Thoracic aorta (tissue), 2 donors: ENCODE results near the gene FOXP1. TPM values are rescaled to one million over a fixed set of nuclear protein-coding genes. Genes with fewer than 3 reads are reported as not detected.
A peak's percentile ranks its signal among the peaks of the same experiment; 100 is the strongest.

Source experiments
- ATAC-seq: fragments of 150-250 bp; one replicate; pipeline ENCODE4 v1.8.0; 2017; ENCODE audit warnings: low read depth; ENCODE audit not compliant: insufficient number of reproducible peaks, low FRiP score
- DNase-seq: peaks from one replicate; pipeline ENCODE4 v3.0.0-alpha.2; 2020; ENCODE audit warnings: low spot score
- H3K27ac ChIP-seq, 2 donors: fragments of 200-600 bp; sonication (generic); 1 replicate in 1 of 2; 2 replicates in 1 of 2; pipeline ENCODE4 v1.5.1; 2016; ENCODE audit warnings: mild to moderate bottlenecking in 2 of 2, moderate library complexity in 2 of 2
- H3K27me3 ChIP-seq: fragments of 200-600 bp; sonication (generic); replicated peaks from 2 replicates; pipeline ENCODE4 v1.6.0; 2016; ENCODE audit warnings: mild to moderate bottlenecking; ENCODE audit not compliant: insufficient read depth
- H3K36me3 ChIP-seq: fragments of 200-600 bp; sonication (generic); one replicate; pipeline ENCODE4 v1.5.1; 2016
- H3K4me1 ChIP-seq, 2 donors: fragments of 200-600 bp; sonication (generic); 1 replicate in 1 of 2; 2 replicates in 1 of 2; pipeline versions ENCODE4 v1.5.1 to v1.6.0; 2016; ENCODE audit warnings: low read depth in 2 of 2, mild to moderate bottlenecking in 1 of 2; ENCODE audit not compliant: control insufficient read depth in 1 of 2
- H3K4me3 ChIP-seq: fragments of 200-600 bp; sonication (generic); 2 replicates; pipeline ENCODE4 v1.5.1; 2016; ENCODE audit warnings: mild to moderate bottlenecking
- H3K9me3 ChIP-seq: fragments of 200-600 bp; sonication (generic); 2 replicates; pipeline ENCODE4 v1.5.1; 2016
- CTCF ChIP-seq: fragments of 200-600 bp; sonication (generic); IDR thresholded peaks from one replicate; pipeline ENCODE4 v1.5.1; 2019; ENCODE audit warnings: antibody characterized with exemption
- total RNA-seq, 2 donors: library from RNA; depleted of rRNA; stranded (reverse); fragments of >200 nt; gene quantifications; one replicate each; pipeline versions ENCODE4 v1.1.0 to v1.2.3, GENCODE V29; 2016

Gene FOXP1
- total RNA-seq, 2 donors from 2014 or later: 176 to 255 TPM

GRCh38 chr3:71109241-71109976 is 474.1 kb downstream of the FOXP1 start:
- Histone ChIP-seq H3K27me3 (no peaks in the 10 kb centered on the region), H3K36me3 (peaks cover 7% of the 10 kb centered on the region), H3K4me1 (peaks cover 41 to 96% of the 10 kb centered on the region in 2 donors), H3K4me3 (peak overlapping the region; percentile 3), H3K9me3 (no peaks in the 10 kb centered on the region), H3K27ac (peak overlapping the region; percentile 51 to 91)
- DNase-seq (no peak), ATAC-seq (no peak)
- no peak for TF ChIP-seq CTCF

- H3K4me1 ChIP-seq: peaks cover 56 to 99% of the 10 kb centered on the region in 2 donors
- no peak for TF ChIP-seq CTCF
- H3K9me3 ChIP-seq: no peaks in the 10 kb centered on the region
- ATAC-seq: no peak
- peaks cover 7% of the 10 kb centered on the region for H3K36me3 ChIP-seq
- DNase-seq: no peak
- no peaks in the 10 kb centered on the region for H3K27me3 ChIP-seq
- H3K4me3 ChIP-seq: peak overlapping the region; percentile 56
- peak overlapping the region; percentile 51 to 91 for H3K27ac ChIP-seq
These were observed 475.6 kb downstream of the FOXP1 start for GRCh38 chr3:71107926-71108325.

- H3K36me3 ChIP-seq: no peaks in the 10 kb centered on the region
- TF ChIP-seq CTCF: no peak
- H3K9me3 ChIP-seq: no peaks in the 10 kb centered on the region
- no peak for DNase-seq
- H3K27ac ChIP-seq: peak overlapping the region in 1 of 2 donors; percentile 91
- H3K27me3 ChIP-seq: no peaks in the 10 kb centered on the region
- peaks cover 72 to 97% of the 10 kb centered on the region in 2 donors for H3K4me1 ChIP-seq
- ATAC-seq: no peak
- no peak overlapping the region for H3K4me3 ChIP-seq
These were observed 478.6 kb downstream of the FOXP1 start for GRCh38 chr3:71104976-71105375.

- Histone ChIP-seq H3K27ac (peak overlapping the region; percentile 84 to 91), H3K27me3 (no peaks in the 10 kb centered on the region), H3K9me3 (no peaks in the 10 kb centered on the region), H3K36me3 (no peaks in the 10 kb centered on the region), H3K4me3 (no peak overlapping the region), H3K4me1 (peaks cover 70 to 97% of the 10 kb centered on the region in 2 donors)
- no peak for TF ChIP-seq CTCF
- DNase-seq: no peak
- no peak for ATAC-seq
These were observed 479.0 kb downstream of the FOXP1 start for GRCh38 chr3:71104556-71104955.

- Histone ChIP-seq H3K4me3 (no peak overlapping the region), H3K27me3 (no peaks in the 10 kb centered on the region), H3K4me1 (peaks cover 73 to 97% of the 10 kb centered on the region in 2 donors), H3K9me3 (no peaks in the 10 kb centered on the region), H3K36me3 (no peaks in the 10 kb centered on the region), H3K27ac (peak overlapping the region; percentile 84 to 91)
- DNase-seq (no peak), ATAC-seq (no peak)
- no peak for TF ChIP-seq CTCF
These were observed 479.4 kb downstream of the FOXP1 start for GRCh38 chr3:71104121-71104541.
